22Rv1 (cell line): ENCODE measurements around the gene SRC.

Source experiments
- CTCF ChIP-seq: fragments of 450-650 bp; IDR thresholded peaks from 2 replicates; pipeline ENCODE4 v1.5.1; 2017; ENCODE audit warnings: mild to moderate bottlenecking
- ZFX ChIP-seq: fragments of 450-650 bp; IDR thresholded peaks from 2 replicates; pipeline ENCODE4 v1.6.1; 2017; ENCODE audit warnings: antibody characterized with exemption, borderline replicate concordance

DNA sequence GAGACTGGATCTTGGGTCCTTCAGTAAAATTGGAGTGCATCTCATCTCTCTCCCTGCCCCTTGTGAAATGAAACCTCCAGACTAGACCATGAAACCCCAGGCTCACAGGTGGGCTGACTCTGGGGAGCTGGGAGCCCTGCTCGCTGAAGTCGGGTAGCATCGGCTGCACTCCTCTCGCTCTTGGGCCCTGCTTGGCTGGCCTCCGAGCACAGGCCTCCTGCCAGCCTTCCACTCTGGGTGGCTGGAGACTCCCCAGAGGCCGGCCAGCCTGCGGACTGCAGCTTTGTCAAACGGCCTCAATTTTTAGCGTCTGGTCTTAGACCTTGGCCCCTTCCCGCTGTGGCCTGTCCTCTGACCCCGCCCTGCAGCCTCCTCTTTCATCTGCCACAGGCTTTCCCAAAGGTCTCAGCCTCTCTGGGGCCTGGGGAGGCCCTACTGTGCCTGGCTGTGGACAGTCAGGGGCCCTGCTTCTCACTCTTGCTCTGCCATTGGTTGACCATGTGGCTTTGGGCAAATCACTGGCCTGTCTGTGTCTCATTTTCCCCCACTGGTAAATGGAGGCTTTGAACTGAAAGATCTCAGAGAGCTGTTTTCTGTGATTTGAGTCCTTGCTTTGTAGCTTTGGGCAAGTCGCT is 45.1 kb downstream of the SRC start:
- TF ChIP-seq CTCF = no peak
- no peak for TF ChIP-seq ZFX
